Pons (tissue), 1 donor: ENCODE data around the gene TM6SF1.
"Not testable (repeated sequence)": the region's sequence is repeated elsewhere in the genome, so short reads cannot be mapped to it uniquely, and the experiment has no call there.

Source experiments
- DNase-seq: peaks from one replicate; pipeline ENCODE4 v3.0.0-alpha.2; 2016; ENCODE audit warnings: low spot score

Gene TM6SF1

GRCh38 chr15:83115831-83116565 lies 8.6 kb downstream of the TM6SF1 start:
- DNase-seq: no peak

GRCh38 chr15:83118291-83118827 lies 10.9 kb downstream of the TM6SF1 start:
- no peak for DNase-seq

DNA sequence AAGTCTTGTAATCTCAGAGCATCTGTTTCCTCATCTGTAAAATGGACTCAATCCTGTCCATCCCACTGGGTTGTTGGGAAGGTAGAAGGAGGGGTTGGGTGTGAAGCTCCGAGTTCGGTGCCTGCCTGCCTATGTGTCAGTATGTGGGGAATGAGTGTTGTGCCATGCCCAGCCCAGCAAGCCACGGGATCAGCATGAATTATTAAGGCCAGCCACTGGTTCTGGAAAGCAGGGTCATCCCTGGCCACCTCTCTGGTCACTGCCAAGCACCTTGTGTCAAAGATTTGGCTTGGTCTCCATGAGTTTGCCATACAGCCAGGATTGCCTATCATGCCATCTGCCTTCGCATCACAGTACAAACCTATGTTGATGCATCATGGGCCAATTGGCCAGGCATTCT lies 11.5 kb downstream of the TM6SF1 start:
- DNase-seq: no peak

DNA sequence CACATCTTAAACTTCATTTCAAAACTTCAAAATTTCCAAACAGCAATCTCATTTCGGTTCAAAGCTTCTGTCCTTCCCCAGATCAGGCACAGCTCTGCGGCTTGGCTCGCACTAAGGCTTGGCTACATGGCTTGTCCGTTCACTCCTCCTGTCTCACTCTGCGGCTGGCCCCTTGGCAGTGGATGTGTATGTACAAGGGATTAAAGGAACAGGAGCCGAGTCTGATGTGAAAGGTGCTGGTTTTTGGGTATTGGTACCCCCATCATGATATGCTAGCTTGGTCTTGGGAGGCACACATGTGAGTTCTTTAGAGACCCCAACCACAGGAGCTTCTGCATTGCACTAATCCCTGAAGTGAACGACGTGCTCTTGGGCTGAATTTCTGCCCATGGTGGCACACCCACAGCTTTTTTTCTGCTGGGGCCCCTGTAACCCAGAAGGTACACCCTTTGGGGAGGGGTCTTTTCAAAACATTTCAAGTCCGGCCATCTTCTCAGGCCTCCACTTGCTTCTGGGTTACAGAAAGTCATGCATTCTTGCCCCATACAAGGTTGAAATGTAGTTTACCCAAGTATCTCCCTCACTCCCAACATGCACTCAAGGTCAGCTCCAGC lies 12.6 kb downstream of the TM6SF1 start:
- no peak for DNase-seq

- DNase-seq: no peak
Measured at GRCh38 chr15:83123529-83123928, 16.1 kb downstream of the TM6SF1 start.

- no peak for DNase-seq
Measured at GRCh38 chr15:83127547-83128150, 20.2 kb downstream of the TM6SF1 start.

GRCh38 chr15:83129791-83130190 lies 22.3 kb downstream of the TM6SF1 start:
- DNase-seq: no peak

DNA sequence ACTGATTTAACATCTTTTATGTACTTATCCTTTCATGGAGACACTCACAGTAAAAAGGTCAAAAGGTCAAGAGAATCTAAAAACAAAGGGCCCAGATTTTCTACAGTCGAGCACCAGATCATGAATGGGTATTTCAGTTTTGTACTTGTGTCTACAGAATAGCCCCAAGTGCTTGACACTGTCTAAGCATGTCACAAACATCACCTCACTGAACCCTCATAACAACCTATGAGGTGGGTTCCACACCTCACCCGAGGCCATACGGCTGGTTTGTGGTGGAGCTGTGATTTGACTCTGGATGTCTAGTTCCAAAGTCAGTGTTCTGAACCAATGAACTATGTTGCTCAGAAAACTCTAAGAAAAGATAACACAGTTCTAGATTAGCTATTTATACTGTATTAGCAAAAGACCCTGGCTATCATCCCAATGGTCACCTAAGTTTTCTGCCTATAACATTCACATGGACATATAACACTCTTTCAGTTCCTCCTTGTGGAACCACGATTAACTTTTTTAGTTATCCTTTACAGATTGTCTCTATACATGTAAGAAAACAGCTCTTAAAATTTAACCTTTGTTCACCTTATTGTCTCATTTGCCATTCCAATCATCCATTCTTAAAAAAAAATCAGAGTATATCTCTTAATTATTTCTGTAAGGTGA lies 25.5 kb downstream of the TM6SF1 start:
- no peak for DNase-seq

- not testable (repeated sequence) for DNase-seq
Measured at GRCh38 chr15:83142151-83142550, 34.7 kb downstream of the TM6SF1 start.

- DNase-seq: no peak
Measured at GRCh38 chr15:83144771-83145170, 37.3 kb downstream of the TM6SF1 start.

- DNase-seq: no peak
Measured at GRCh38 chr15:83153288-83153687, 45.8 kb downstream of the TM6SF1 start.

DNA sequence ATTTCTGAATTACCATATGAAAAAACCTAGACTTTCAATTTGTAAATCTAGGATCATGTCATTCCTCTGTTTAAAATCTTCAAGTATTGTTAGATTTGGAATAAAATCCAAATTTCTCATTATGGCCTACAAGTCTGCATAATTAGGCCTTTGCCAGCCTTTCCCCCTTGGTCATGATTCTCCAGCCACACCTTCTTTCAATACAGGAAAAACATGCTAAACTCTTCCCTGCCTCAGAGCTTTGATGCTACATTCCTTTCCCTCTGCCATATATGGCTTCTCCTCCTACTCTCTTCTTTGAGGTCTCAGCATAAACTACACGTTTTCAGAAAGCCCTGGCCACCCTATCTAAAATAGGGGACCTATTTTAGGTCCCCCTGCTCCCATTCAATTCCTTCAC lies 48.5 kb downstream of the TM6SF1 start:
- DNase-seq: no peak

GRCh38 chr15:83158393-83158792 lies 50.9 kb downstream of the TM6SF1 start:
- DNase-seq: no peak

DNA sequence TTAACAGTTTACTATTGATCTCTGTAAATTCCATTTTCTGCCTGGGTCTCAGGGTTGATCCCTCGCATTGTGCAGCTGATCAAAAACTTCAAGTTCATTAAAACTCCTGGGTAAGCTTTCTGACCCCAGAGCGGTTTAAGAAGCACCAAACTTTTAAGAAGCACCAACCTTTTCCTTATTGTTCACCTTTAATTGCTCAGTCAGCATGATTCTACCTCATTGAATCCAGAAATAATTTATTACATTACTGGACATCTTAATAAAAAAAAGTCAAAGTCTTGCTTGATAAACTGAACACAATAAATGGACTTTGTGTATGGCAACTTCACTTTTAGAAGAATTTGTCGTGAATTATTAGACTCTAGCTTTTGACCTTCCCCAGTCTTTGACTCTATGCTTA lies 53.3 kb downstream of the TM6SF1 start:
- DNase-seq: no peak

- no peak for DNase-seq
Measured at GRCh38 chr15:83163032-83163431, 55.6 kb downstream of the TM6SF1 start.

DNA sequence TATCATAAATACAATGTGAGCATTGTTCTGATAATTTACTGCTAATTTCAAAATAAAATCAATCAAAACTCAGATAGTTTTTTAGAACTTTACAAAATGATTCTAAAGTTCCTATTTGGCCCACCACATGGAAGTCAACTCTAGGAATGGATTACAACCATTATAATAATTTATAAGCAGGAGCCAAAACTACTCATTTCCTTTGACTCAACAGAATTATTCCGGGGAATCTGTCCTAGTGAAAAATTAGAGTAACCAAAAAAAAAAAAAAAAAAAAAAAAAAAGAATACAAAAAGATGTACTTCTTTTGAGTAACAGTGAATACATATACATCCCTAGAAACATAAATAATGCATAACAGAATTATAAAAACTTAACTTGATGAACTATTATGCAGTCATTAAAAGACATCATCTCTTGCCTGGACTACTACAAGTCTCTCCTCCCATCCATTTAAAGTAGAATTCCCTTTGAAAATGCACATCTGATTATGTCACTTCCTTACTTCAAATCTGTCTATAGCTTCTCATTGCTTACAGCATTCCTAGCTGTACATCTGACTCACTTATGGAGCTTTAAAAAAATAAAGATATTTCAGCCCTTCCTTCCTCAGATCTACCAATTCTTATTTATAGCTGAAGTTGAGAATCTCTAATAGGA lies 56.8 kb downstream of the TM6SF1 start:
- DNase-seq: no peak

DNA sequence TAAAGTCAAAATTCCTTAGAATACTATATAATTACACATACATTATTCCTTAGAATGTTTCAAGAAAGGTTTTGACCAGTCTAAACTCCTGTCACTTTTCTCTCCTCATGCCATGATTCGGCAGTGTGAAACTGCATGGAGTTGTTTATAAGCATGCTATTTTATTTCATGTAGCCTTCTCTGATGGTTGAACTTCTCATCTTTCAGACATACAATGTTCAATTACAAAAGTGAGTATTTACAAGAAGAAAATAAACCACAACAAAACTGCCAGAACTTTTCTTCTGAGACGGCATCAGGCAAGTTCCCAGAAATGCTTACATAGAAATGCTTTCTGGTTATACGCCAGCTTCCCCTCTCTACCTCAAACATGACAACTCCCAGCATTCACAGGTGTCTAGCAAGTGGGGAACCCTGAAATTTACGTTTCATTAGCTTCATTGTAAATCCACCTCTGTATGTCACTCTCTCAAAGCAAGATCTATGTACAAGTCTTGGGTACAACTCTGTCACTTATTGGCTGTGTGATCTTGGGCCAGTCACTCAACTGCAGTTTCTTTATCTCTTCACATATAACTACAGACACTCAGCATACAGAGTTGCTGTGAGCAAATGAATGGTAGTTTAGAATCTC lies 57.4 kb downstream of the TM6SF1 start:
- no peak for DNase-seq

- DNase-seq: peak; percentile 2
Measured at GRCh38 chr15:83166218-83166617, 58.8 kb downstream of the TM6SF1 start.

GRCh38 chr15:83166830-83167229 lies 59.4 kb downstream of the TM6SF1 start:
- DNase-seq: no peak

GRCh38 chr15:83169576-83169975 lies 62.1 kb downstream of the TM6SF1 start:
- DNase-seq: not testable (repeated sequence)

DNA sequence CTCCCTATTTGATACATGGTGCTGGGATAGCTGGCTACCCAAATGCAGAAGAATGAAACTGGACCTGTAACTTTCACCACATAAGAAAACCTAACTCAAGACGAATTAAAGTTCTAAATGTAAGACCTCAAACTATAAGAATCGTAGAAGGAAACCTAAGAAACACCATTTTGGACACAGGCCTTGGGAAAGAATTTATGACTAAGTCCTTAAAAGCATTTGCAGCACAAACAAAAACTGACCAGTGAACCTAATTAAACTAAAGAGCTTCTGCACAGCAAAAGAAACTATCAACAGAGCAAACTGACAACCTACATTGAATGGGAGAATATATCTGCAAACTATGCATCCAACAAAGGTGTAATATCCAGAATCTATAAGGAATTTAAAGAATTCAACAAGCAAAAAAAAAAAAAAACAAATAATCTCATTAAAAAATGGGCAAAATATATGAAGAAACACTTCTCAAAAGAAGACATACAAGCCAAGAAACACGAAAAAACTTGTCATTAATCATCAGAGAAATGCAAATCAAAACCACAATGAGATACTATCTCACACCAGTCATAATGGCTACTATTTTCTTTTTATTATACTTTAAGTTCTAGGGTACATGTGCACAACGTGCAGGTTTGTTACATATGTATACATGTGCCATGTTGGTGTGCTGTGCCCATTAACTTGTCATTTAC lies 63.2 kb downstream of the TM6SF1 start:
- no peak for DNase-seq
